Eye (tissue), 1 donor: ENCODE measurements around the gene KCNN2.
"Not testable (repeated sequence)": the region's sequence is repeated elsewhere in the genome, so short reads cannot be mapped to it uniquely, and the experiment has no call there.

ENCODE experiments used
- DNase-seq: peaks from one replicate; pipeline ENCODE4 v3.0.0-alpha.2; 2015

The KCNN2 gene

DNA sequence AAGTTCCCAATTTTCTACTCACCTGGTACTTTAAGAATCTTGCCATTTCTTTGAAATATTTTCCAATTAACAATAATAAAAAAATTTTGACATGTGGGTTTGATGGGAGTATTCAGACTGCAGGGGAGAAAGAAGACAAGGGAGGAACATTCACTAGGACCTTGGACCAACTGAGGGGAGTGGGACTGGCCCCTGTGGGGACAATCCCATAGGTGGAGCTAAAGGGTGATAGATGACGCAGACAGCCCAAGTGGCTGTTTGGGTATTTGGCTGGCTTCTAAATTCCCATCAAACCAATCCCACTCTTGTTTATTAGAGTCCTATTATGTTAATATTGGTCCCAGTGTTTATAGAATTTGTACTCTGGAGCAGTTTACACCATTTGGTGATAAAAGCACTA, 65.3 kb downstream of the KCNN2 start:
- DNase-seq, result no peak

DNA sequence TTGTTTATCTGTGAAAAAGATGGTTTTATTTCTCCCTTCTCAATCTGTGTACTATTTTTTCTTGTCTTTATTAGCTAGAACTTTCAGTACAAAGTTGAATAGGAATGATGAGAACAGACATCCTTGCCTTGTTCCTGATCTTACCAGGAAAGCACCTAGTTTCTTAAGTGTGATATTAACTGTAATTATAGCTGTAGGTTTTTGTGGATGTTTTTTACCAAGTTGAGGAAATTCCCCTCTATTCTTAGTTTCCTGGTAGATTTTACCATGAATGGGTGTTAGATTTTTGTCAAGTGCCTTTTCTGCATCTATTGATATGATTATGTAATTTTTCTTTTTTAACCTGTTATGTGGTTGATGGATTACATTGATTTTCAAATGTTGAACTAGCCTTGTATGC, 68.7 kb downstream of the KCNN2 start:
- no peak for DNase-seq

DNA sequence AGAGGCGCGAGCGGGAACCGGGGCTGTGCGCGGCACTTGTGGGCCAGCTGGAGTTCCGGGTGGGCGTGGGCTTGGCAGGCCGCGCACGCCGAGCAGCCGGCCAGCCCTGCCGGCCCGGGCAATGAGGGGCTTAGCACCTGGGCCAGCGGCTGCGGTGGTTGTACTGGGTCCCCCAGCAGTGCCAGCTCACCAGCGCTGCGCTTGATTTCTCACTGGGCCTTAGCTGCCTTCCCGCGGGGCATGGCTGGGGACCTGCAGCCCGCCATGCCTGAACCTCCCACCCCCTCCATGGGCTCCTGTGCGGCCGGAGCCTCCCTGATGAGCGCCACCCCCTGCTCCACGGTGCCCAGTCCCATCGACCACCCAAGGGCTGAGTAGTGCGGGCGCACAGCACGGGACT, 70.8 kb downstream of the KCNN2 start:
- not testable (repeated sequence) for DNase-seq

DNA sequence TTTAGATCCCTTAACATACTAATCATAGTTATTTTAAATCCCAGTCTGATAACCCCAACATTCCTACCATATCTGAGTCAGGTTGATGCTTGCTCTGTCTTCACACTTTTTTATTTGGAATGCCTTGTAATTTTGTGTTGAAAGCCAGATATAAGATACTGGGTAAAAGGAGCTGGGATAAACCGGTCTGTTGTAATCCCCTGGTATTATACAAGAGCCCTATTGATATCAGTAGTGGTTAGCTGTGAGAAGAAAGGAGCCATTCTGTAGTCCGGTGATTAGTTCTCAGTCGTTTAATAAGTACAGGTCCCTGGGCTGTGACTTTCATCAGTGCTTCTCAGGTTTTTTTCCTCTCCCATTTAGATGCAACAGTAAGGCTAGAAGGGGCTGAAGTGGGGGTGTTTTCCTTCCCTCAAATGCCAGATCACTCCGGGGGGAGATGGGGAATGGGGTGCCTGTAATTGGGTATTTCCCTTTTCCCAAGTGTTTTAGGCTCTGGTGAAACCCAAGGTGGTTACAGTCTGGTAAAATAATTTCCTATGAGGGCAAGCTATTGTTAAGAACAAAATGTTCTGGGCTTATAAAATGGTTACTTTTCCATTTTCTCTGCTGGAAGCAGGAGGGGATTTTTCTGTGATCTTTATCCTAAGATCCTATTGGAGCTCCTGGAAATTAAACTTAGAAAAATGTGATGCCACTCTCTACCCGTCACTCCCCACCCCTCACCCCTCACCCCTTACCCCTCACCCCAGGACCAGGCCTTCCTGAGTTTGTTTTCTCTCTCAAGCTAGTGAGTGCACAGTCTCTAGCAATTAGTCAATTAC, 72.7 kb downstream of the KCNN2 start:
- no peak for DNase-seq

DNA sequence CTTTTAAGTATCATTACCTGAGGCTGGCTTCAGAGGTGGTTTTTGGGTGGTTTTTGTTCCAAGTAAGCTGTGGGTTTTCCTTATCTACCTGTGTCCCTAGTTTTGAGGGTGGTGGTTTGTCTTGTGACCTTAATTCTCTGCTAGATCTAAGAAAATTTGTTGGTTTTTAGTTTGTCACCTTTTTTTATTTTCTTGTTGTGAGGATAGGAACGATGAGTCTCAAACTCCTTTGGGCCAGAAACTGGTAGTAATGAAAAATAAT, 73.3 kb downstream of the KCNN2 start:
- DNase-seq, result no peak

DNA sequence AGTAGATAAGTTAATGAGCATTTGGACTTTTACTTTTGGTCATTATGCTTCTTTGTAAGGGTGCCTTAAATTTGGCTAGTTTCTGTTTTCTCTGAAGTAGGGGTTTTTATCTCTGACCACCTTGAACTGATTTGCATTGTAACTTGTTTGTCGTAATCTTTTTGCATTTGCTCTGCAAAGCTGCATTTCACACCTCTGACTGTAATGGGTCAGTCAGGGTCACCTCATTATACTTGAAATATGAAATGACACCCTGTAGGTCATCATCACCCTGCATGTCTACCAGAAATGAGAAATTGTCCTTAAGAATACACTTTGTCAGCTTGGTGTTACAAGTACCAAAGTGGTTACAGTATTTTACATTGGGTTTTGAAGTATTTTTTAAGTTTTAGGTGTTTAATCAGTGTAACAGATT, 74.0 kb downstream of the KCNN2 start:
- DNase-seq, result no peak

DNA sequence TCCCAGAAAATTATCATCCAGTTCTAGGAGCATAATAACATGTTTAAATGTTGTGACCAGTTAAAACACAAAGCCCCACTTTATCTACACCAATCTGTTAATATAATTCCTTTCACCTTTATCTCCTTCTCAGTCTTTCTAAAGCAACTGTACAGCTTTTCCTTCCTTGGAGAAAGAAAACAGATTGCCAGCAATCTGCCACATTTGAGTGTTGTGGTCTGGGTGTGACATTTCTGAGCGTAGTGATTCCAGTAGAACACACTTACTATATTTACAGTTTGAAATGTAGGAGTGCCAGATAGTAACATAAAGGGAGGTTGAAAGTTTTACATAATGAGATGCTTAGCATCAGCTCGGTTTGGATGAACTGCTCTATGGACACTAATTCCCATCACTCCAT, 76.1 kb downstream of the KCNN2 start:
- no peak for DNase-seq

DNA sequence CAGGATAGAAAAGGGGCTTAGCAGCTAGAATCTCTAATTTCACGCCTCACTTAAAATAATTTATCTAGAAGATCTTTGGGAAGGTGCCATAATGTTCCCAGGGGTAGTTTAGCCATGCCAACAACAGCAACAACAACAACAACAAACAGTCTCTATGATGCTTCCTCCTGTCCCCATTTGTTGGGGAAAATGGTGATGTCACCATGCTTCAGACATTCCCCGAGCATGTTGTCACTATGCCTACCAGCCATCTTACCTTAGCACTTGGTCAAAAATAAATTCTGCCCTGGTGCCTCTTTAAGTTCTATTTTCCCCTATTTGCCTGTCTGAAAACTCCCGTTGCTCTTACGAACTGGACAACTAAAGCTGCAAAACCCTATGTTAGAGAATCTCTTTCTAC, 76.6 kb downstream of the KCNN2 start:
- DNase-seq, result no peak

DNA sequence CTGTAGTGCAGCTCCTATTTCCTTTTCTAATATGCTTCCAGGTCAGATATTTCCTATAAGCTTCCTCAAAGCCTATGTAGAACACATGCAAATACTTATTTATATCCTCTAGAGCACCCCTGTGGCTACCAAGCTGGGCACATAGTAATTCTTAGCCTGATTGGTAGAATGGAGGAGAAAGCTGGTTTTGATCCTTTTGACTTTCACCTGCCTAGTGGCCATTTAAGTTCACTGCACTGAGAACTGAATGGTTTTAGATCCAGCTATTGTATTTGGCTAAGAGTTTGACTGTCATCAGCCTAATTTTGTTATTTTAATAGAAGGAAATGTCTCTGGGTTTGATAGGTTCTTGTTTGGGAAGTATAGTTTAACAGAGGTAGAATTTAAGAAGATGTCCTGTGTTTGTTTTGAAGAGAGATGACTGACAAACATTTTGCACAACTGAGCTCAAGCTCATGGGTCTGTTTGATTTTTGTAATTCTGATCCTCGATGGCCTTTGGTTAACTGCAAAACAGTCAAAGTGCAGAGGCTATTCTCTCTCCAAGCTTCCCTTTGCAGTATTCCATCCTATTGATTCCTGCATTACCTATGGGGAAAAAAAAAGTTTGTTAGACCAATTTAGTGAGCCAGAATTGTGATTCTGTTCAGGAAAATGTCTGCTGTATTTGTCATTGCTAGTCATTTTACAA, 85.4 kb downstream of the KCNN2 start:
- DNase-seq, result no peak

DNA sequence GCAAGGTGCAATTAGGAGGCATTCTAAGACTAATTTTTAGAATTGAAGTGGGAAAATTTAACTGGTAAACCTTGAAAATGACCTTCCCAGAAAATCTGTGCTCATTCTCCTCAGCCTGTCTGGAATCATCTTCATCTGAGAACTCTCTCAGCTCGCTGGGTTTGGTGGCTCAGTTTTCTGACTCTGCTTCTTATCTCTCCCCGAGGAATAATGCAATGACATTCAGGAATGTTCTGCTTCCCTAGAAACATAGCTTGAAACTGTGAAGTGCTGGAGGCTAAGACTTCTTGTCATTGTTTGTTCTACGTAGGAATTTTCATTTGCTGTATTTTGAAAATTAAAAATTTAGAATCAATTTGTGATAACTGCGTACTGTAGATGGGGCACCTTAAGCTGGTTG, 86.6 kb downstream of the KCNN2 start:
- DNase-seq, result peak; percentile 52

DNA sequence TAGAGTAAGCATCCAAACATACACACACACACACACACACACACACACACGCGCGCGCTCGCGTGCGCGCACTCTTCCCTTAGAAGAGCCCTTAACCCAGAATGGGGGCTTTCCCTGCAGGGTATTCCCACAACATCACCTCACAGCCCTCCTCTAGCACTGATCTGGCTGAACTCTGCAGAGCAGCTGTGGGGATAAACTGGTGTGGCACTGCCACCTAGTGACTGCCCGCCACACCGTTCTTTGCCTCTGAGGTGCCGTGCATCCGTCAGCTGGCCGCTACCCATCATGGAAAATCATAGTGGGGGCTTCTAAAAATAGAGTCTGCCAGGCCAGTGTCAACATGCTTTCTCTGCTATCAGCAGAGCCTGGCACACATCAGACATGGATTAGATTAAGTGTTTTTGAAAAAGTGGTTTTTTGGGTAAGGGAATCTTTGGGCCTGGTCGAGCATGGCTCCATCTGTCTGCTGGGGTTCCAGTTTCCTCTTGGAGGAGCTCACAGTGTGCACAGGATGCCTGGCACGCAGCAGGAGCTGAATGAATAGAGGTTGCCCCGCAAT, 88.1 kb downstream of the KCNN2 start:
- peak; percentile 89 for DNase-seq

DNA sequence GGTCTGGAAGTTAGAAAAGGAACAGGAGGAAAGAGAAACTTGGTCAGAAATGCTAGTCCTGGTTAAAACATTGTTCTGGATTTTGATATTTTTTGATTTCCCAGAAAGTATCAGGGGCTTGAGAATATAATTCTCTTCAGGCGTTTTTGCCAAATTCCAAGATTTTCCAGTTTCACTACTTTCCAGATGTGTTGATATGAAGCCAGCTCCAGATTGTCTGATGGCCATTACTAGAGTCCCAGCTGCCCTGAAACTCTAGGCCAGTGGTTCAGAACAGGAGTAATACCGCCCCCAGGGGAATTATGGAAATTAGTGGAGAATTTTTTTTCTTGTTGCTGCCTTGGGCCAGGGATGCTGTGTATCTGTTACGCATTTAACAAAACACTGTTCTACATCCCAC, 88.6 kb downstream of the KCNN2 start:
- DNase-seq, result peak; percentile 74

DNA sequence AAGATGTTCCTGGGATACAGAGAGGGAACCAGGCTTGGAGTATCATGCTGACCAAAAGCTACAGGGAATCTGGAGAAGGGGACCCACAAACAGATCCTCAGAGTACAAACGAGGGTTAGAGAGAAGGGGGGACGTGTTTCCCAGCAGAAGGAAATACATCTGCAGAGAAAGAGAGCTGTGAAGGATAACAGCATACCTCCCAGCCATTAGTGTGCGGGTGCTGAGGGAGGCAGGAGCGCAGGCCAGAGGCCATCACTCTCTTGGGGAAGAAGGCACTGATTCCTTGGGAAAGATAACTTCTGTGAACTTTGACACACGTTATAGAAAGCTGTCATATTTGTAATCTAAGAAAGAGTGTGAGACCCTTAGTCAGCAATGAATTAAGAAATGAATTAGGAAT, 96.9 kb downstream of the KCNN2 start:
- DNase-seq, result no peak

DNA sequence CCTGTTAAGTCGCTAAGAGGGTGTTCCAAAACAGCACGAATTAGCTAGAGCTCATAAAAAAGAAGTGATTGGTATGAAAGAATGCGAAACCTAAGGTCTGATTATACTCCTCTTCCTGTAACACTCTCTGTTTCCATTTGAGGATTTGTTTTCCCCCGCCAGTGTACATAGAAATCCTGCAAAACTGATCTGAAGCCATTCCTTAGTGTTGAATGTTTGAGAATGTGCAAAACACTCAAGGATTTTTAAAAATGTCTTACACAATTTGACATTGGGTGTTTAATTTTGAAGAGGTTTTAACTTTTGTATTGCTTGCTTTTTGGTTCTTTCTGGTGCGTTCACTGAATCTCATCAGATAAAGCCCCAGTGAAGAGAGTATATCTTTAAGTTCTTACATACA, 105.3 kb downstream of the KCNN2 start:
- DNase-seq, result no peak

DNA sequence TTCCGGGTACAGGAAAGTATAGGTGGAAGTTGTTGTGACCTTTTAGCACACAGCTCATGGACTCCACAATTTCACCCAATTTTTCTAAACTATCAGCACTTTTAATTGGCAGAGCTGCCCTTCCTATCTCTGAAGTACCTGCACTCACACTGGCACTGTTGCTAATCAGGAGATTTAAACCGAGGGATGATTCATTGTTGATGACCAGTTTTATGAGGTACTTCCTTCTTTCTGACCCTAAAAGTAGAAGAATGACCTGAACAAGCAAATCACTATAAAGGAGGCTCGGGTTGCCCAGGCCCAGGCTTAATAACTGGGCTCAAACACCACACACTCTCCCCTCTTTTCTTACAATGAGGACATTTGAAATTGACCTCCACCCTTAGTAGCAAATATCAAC, 105.9 kb downstream of the KCNN2 start:
- DNase-seq, result no peak

DNA sequence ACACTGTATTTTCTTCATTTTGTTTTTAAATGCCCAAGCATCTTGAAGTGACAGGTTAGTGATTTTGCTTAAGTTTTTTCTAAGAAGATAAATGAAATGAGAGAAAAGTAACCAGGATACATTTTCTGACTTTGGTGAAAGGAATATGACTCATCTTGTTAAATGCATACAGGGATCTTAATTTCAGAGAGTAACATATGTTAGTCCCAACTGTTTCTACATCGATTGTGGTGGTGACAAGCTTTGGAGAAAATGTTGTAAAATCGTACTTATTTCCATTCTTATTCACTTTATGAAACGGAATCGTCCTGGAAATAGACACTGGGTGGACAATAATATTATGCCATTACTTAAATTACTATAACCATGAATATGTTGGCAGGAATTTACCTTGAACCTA, 107.5 kb downstream of the KCNN2 start:
- no peak for DNase-seq

DNA sequence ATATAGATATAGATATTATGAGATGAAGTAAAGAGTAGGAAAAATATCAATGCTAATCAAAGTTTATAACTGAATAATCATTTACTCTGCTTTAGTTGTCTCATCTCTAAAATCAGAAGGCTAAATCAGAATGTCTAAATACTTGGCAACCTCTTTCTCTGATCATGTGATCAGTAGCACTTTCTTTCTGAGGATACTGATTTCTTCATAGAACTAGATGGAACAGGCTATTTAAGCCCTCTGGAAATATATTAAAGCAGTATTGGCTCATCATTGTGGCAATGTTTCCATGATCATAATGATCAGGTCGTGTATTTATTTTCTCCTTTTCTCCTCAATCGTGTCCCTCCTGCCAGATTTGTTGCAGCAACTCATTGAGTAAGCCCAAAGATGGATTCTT, 109.7 kb downstream of the KCNN2 start:
- DNase-seq, result no peak

DNA sequence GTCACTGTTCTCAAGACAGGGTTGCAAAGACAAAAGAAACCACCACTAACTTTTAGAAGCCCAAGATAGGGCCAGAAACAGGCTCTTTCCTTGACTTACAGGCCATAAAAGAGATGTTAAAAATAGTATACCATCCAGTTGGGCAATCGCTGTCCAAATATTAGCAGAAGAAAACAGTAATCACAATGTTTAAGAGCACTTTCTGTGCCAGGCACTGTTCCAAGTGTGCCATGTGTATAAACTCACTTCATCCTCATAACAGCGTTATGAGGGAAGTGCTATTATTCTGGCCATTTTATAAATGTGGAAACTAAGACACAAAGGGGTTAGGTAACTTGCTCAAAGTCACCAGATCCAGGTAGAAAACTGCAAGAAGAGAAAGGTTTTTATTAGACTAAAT, 111.7 kb downstream of the KCNN2 start:
- DNase-seq, result no peak

DNA sequence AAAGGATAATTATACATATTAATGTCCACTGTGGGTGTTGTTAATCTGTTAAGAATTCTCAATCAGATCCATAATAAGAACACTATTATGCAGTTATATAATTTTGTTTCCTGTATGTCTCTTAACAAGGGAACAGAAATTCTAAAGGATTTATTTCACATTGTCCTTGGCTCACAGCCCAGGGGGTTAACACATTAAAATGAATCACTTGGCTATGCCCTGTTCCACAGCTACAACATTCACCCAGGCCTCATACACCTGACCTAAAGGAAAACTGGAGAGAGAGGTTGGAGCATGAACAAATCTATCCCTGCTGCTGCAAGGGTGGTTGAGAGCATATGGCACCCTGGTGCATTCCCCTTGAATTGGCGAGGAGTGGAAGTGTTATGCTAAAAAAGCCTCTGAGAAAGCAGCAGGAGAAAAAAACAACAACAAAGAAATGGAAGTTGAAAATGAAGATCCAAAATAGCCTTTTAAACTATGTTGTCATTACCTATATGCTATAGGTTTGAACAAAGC, 116.0 kb downstream of the KCNN2 start:
- no peak for DNase-seq

DNA sequence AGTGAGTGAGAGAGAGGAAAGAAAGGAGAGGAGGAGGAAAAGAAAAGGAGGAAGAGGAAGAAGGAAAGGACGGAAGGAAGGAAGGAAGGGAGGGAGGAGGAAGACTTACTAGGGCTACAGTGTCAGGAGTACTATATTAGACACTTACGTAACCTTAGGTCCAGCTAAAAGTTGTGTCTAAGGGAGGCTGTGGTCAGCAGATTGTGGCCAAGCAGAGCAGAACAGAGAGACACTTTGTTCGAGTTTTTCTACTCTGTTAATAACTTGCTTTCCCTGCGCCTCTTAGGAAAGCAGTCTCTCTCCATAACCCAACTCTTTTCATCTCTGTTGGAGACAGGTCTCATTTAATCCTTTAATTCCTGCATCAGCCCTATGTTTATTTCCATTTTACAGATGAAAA, 138.9 kb downstream of the KCNN2 start:
- no peak for DNase-seq

DNA sequence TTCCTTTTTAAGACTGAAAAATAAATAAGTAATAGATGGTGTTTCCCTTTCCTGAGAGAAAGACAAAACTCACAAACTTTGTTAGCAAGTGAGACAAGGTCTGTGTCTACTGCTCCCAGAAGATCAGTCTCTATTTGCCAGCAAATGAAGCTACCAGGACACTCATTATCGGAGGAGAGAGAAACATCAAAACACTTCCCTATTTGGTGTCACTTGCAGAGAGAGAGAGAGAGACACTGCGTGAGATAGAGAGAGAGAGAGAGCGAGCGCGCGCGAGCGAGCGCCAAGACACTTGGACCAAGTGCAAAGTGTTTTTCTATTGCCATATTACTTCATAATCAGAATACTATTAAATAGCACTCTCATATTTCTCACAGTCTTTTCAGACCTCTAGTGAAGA, 142.7 kb downstream of the KCNN2 start:
- no peak for DNase-seq

DNA sequence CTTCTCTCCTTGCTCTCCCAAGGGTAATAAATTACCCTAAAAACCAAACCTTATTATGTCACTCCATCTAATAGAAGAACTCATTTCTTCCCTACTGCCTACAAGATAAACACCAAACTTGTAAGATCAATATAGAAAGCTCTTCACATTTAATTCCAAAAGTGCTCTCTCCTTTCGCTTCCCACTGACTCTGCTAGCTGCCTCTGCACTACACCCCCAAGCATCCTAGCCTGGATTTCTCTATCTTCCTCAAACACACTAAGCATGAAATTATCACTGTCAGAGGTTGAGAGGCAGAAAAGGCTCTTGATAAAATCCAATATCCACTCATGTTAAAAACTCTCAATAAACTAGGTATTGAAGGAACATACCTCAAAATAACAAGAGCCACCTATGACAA, 162.4 kb downstream of the KCNN2 start:
- DNase-seq, result no peak

DNA sequence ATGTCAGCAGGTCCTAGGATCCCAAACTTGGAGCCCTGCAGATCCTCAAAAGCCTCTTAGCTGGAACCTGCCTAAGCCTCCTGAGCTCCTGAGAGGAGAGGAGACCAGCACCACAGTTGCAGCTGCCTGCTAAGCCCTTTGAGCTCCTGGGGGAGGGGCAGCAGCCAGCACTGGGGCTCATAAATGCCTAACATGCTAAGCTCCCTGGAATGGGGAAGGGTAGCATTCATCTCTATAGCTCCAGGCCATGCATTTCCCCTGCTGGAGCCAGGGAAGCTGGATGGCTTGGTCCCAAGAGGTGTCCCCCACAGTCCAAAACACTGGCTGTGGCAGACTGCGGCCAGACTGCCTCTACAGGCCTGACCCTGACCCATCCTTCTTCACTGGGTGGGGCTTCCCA, 182.7 kb downstream of the KCNN2 start:
- no peak for DNase-seq
